ENCODE results near the gene SRR.

Gene SRR

GRCh38 chr17:2343421-2343820 lies 39.7 kb downstream of the SRR start:
- DNase-seq (ENCODE audit: low spot score) = no peak

- DNase-seq (ENCODE audit: low spot score) = no peak
Observed at GRCh38 chr17:2344528-2344927, 40.8 kb downstream of the SRR start.

GRCh38 chr17:2346475-2346874 lies 42.7 kb downstream of the SRR start:
- no peak for DNase-seq (ENCODE audit: low spot score)

GRCh38 chr17:2347805-2348685 lies 44.3 kb downstream of the SRR start:
- DNase-seq (ENCODE audit: low spot score) = peak; percentile 99

- DNase-seq (ENCODE audit: low spot score) = no peak
Observed at GRCh38 chr17:2351269-2351668, 47.5 kb downstream of the SRR start.

GRCh38 chr17:2354311-2354710 lies 50.6 kb downstream of the SRR start:
- no peak for DNase-seq (ENCODE audit: low spot score)

GRCh38 chr17:2357237-2357636 lies 53.5 kb downstream of the SRR start:
- no peak for DNase-seq (ENCODE audit: low spot score)

- DNase-seq (ENCODE audit: low spot score) = no peak
Observed at GRCh38 chr17:2357931-2358434, 54.2 kb downstream of the SRR start.

- DNase-seq (ENCODE audit: low spot score) = no peak
Observed at GRCh38 chr17:2361010-2361760, 57.4 kb downstream of the SRR start.

GRCh38 chr17:2362016-2362415 lies 58.3 kb downstream of the SRR start:
- no peak for DNase-seq (ENCODE audit: low spot score)

GRCh38 chr17:2362416-2362815 lies 58.7 kb downstream of the SRR start:
- DNase-seq (ENCODE audit: low spot score) = no peak

GRCh38 chr17:2362881-2363280 lies 59.1 kb downstream of the SRR start:
- DNase-seq (ENCODE audit: low spot score) = no peak

GRCh38 chr17:2363318-2363717 lies 59.6 kb downstream of the SRR start:
- DNase-seq (ENCODE audit: low spot score) = no peak

GRCh38 chr17:2363851-2364762 lies 60.4 kb downstream of the SRR start:
- no peak for DNase-seq (ENCODE audit: low spot score)

GRCh38 chr17:2364763-2365116 lies 61.0 kb downstream of the SRR start:
- DNase-seq (ENCODE audit: low spot score) = no peak

GRCh38 chr17:2365132-2365531 lies 61.4 kb downstream of the SRR start:
- no peak for DNase-seq (ENCODE audit: low spot score)

GRCh38 chr17:2366747-2367494 lies 63.2 kb downstream of the SRR start:
- no peak for DNase-seq (ENCODE audit: low spot score)

- DNase-seq (ENCODE audit: low spot score) = no peak
Observed at GRCh38 chr17:2368359-2368758, 64.6 kb downstream of the SRR start.

GRCh38 chr17:2369039-2369438 lies 65.3 kb downstream of the SRR start:
- no peak for DNase-seq (ENCODE audit: low spot score)

- peak; percentile 51 for DNase-seq (ENCODE audit: low spot score)
Observed at GRCh38 chr17:2369551-2370210, 65.9 kb downstream of the SRR start.
